ENCODE results near the gene SLC26A9.

Gene SLC26A9

DNA sequence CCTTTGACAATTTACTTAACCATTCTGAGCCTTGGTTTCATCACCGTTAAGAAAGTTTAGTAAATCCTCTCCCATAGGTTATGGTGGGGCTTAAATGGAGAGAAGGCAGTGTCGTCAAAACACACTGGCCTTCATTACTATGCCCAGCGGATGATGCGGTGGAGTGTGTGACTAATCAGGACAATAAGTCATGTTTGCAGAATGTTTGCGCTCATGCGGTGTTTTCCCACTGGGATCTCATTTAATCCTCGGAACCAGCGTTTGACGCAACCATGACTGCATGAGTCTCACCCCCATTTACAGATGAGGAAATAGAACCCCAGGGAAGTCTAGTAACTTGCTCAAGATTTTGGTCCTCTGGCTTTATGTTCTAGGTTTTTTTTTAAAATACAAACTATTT is 17.5 kb downstream of the SLC26A9 start:
- H3F3A ChIP-seq (ENCODE audit: control insufficient read depth, insufficient read depth) = no peaks in the 10 kb centered on the region
- H3K36me3 ChIP-seq (ENCODE audit: control insufficient read depth, low read length) = no peaks in the 10 kb centered on the region
- H3K4me3 ChIP-seq (ENCODE audit: low read length) = no peak overlapping the region
- no peaks in the 10 kb centered on the region for H4K20me1 ChIP-seq (ENCODE audit: control insufficient read depth, insufficient read depth, low read depth, low read length)
- H3K4me2 ChIP-seq (ENCODE audit: low read length) = no peak overlapping the region
- H3K79me2 ChIP-seq (ENCODE audit: control insufficient read depth, low read length) = no peaks in the 10 kb centered on the region
- no peaks in the 10 kb centered on the region for H3K4me1 ChIP-seq (ENCODE audit: control insufficient read depth, low read length)
- H3K9me3 ChIP-seq (ENCODE audit: control insufficient read depth, insufficient read depth, low read length) = no peaks in the 10 kb centered on the region
- H3K9me2 ChIP-seq (replicated peaks; ENCODE audit: control insufficient read depth, low read length) = no peaks in the 10 kb centered on the region
- peaks cover 14% of the 10 kb centered on the region for H3K27me3 ChIP-seq (ENCODE audit: control insufficient read depth, low read length)
- no peak overlapping the region for H3K27ac ChIP-seq (ENCODE audit: low read depth, low read length)
- TF ChIP-seq, protein P1, sequence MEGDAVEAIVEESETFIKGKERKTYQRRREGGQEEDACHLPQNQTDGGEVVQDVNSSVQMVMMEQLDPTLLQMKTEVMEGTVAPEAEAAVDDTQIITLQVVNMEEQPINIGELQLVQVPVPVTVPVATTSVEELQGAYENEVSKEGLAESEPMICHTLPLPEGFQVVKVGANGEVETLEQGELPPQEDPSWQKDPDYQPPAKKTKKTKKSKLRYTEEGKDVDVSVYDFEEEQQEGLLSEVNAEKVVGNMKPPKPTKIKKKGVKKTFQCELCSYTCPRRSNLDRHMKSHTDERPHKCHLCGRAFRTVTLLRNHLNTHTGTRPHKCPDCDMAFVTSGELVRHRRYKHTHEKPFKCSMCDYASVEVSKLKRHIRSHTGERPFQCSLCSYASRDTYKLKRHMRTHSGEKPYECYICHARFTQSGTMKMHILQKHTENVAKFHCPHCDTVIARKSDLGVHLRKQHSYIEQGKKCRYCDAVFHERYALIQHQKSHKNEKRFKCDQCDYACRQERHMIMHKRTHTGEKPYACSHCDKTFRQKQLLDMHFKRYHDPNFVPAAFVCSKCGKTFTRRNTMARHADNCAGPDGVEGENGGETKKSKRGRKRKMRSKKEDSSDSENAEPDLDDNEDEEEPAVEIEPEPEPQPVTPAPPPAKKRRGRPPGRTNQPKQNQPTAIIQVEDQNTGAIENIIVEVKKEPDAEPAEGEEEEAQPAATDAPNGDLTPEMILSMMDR (IDR thresholded peaks at IDR 0.05; ENCODE audit: low read depth, low read length, poor library complexity, severe bottlenecking) = no peak
- TF ChIP-seq EZH2phosphoT487 (IDR thresholded peaks at IDR 0.05; ENCODE audit: borderline replicate concordance, low read length) = no peak

DNA sequence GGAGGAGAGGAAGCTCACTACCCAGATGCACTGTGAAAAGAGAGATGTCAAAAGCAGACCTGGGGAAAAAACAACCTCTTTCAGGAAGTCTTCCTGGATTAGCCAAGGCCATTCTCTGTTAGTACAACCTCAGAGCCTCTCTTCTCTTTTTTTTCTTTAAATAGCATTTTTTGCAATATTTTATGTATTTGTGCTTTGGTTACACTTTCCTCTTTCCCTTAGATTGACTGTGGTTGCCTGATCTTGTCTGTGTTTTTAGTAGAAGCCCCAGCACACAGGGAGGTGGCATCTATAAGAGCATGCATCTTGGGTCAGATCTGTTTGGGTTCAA is 18.8 kb downstream of the SLC26A9 start:
- TF ChIP-seq EZH2phosphoT487 (IDR thresholded peaks at IDR 0.05; ENCODE audit: borderline replicate concordance, low read length) = no peak
- TF ChIP-seq, protein P1 (IDR thresholded peaks at IDR 0.05; ENCODE audit: low read depth, low read length, poor library complexity, severe bottlenecking) = no peak
- Histone ChIP-seq H3K36me3 (ENCODE audit: control insufficient read depth, low read length) (no peaks in the 10 kb centered on the region), H4K20me1 (ENCODE audit: control insufficient read depth, insufficient read depth, low read depth, low read length) (no peaks in the 10 kb centered on the region), H3K9me3 (ENCODE audit: control insufficient read depth, insufficient read depth, low read length) (no peaks in the 10 kb centered on the region), H3K9me2 (replicated peaks; ENCODE audit: control insufficient read depth, low read length) (no peaks in the 10 kb centered on the region), H3K4me2 (ENCODE audit: low read length) (no peak overlapping the region), H3K79me2 (ENCODE audit: control insufficient read depth, low read length) (no peaks in the 10 kb centered on the region), H3K27ac (ENCODE audit: low read depth, low read length) (no peak overlapping the region), H3K4me3 (ENCODE audit: low read length) (no peak overlapping the region), H3K4me1 (ENCODE audit: control insufficient read depth, low read length) (no peaks in the 10 kb centered on the region; the same call in 1 of the 2 replicates), H3F3A (ENCODE audit: control insufficient read depth, insufficient read depth) (no peaks in the 10 kb centered on the region), H3K27me3 (ENCODE audit: control insufficient read depth, low read length) (peaks cover 14% of the 10 kb centered on the region)

DNA sequence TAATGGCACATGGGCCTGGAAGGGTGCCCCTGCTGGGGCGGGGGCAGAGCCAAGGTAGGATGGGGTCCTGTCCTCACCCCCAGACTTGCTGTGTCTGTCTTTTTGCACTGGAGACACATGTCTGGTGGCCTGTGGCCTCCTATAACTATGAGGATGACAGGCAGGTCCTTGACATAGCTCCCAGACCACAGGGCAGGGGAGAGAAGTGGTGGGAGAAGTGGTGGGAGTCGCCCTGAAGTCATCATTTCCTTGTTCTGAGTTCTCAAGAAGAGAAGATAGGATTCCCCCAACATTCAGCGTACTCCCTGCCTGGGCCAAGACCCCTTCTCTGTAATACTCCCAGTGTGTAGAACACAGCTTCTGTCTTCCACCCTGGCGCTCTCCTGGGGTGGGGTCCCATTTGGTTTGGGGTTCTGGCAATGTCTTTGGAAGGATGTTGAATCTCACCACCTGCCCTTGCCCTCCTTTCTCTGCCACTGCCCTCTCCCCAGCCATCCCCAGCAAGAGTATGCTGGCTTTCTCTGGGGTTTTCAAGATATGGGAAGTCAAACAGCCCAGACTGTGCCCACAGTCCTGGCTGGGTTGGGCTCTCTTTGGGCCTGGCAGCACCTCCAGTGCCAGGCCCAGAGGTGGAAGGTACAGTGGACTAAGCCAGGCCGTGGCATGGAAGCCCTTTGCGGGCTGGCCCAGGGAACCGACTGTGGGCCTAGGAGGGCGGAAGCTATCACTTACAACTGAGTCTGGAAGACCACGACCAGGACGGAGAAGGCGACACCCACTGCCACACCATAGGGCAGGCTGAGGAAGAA is 19.4 kb downstream of the SLC26A9 start:
- H3K9me3 ChIP-seq (ENCODE audit: control insufficient read depth, insufficient read depth, low read length) = no peaks in the 10 kb centered on the region
- no peak overlapping the region for H3K27ac ChIP-seq (ENCODE audit: low read depth, low read length)
- no peaks in the 10 kb centered on the region for H4K20me1 ChIP-seq (ENCODE audit: control insufficient read depth, insufficient read depth, low read depth, low read length)
- H3K36me3 ChIP-seq (ENCODE audit: control insufficient read depth, low read length) = no peaks in the 10 kb centered on the region
- no peak overlapping the region for H3K4me3 ChIP-seq (ENCODE audit: low read length)
- no peaks in the 10 kb centered on the region for H3F3A ChIP-seq (ENCODE audit: control insufficient read depth, insufficient read depth)
- H3K79me2 ChIP-seq (ENCODE audit: control insufficient read depth, low read length) = no peaks in the 10 kb centered on the region
- no peak for TF ChIP-seq EZH2phosphoT487 (IDR thresholded peaks at IDR 0.05; ENCODE audit: borderline replicate concordance, low read length)
- TF ChIP-seq, protein P1 (IDR thresholded peaks at IDR 0.05; ENCODE audit: low read depth, low read length, poor library complexity, severe bottlenecking) = no peak
- no peaks in the 10 kb centered on the region; the same call in 1 of the 2 replicates for H3K4me1 ChIP-seq (ENCODE audit: control insufficient read depth, low read length)
- H3K27me3 ChIP-seq (ENCODE audit: control insufficient read depth, low read length) = peaks cover 16% of the 10 kb centered on the region
- no peak overlapping the region for H3K4me2 ChIP-seq (ENCODE audit: low read length)
- H3K9me2 ChIP-seq (replicated peaks; ENCODE audit: control insufficient read depth, low read length) = no peaks in the 10 kb centered on the region
